HepG2 (cell line): Measurements from ENCODE around the gene FBXL2. TPM values are rescaled to one million over a fixed set of nuclear protein-coding genes. Genes with fewer than 3 reads are reported as not detected.

ENCODE experiments used
- ATAC-seq: fragments of 200-7000 bp; cut with Tn5 transposase; 3 replicates; pipeline ENCODE4 v1.9.1; 2020; ENCODE audit warnings: mild to moderate bottlenecking, moderate library complexity
- BruUV-seq: library from RNA; stranded (reverse); fragments of 400-500 nt; replicated peaks from 2 replicates; lab custom pipeline; 2021; lab: Mats Ljungman, UMichigan
- CTCF ChIA-PET: fragments of 300-600 bp; formaldehyde crosslinking; extraction: SDS; loops from one replicate; lab custom pipeline; 2021; ENCODE audit warnings: low total read pairs, inconsistent platforms, low intra/inter-chr PET ratio; lab: Yijun Ruan, JAX
- POLR2A ChIA-PET: fragments of 350-600 bp; sonication (Branson Sonifier 250); formaldehyde crosslinking; loops from one replicate; lab custom pipeline; 2020; ENCODE audit warnings: antibody characterized with exemption, inconsistent platforms; lab: Yijun Ruan, JAX
- DNase-seq: peaks from one replicate; pipeline ENCODE4 v3.0.0-alpha.2; 2015; ENCODE audit warnings: low spot score
- FAIRE-seq: peaks from 3 replicates; lab custom pipeline; 2011; peaks lifted over from hg19 to GRCh38; lab: Jason Lieb, UNC
- H2AFZ ChIP-seq: one replicate; pipeline ENCODE4 v1.6.1; 2011; ENCODE audit warnings: low read length, inconsistent platforms
- H3K27ac ChIP-seq: fragments of 300-600 bp; 3 replicates; pipeline ENCODE4 v1.8.0; 2011; ENCODE audit warnings: mixed run types, mild to moderate bottlenecking, mixed read lengths, low read length, inconsistent platforms; ENCODE audit not compliant: insufficient read depth; ENCODE audit errors: extremely low read length
- H3K27me3 ChIP-seq, 2 experiments: fragments of 200-600 bp in 1 of 2; 2 replicates in 1 of 2; 3 replicates in 1 of 2; pipeline versions ENCODE4 v1.6.0 to v1.8.0; 2011; ENCODE audit warnings: low read length in 2 of 2, mild to moderate bottlenecking in 2 of 2, moderate library complexity in 2 of 2, inconsistent platforms in 1 of 2; ENCODE audit not compliant: insufficient read depth in 2 of 2, control insufficient read depth in 1 of 2
- H3K36me3 ChIP-seq, 2 experiments: fragments of 200-600 bp in 1 of 2; replicated peaks in 1 of 2; 2 replicates in 1 of 2; 3 replicates in 1 of 2; pipeline versions ENCODE4 v1.5.1 to v1.8.0; 2011; ENCODE audit warnings: low read length in 2 of 2, inconsistent platforms in 1 of 2; ENCODE audit not compliant: insufficient read depth in 2 of 2, control insufficient read depth in 1 of 2
- H3K4me1 ChIP-seq: 2 replicates; pipeline ENCODE4 v1.5.1; 2012; ENCODE audit warnings: low read length, inconsistent platforms; ENCODE audit not compliant: insufficient read depth
- H3K4me2 ChIP-seq: 2 replicates; pipeline ENCODE4 v1.6.0; 2011; ENCODE audit warnings: low read depth, low read length, inconsistent platforms
- H3K4me3 ChIP-seq, 3 experiments: fragments of 200-600 bp in 1 of 3; sonication (generic), shearing (Covaris generic) in 1 of 3; replicated peaks in 1 of 3; 2 replicates each; pipeline ENCODE4 v1.5.1; 2011 to 2016; ENCODE audit warnings: low read length in 3 of 3, inconsistent platforms in 2 of 3, low read depth in 2 of 3, mild to moderate bottlenecking in 2 of 3, control low read depth in 1 of 3, mixed read lengths in 1 of 3; ENCODE audit not compliant: insufficient read depth in 1 of 3
- H3K79me2 ChIP-seq: one replicate; pipeline ENCODE4 v1.6.1; 2011; ENCODE audit warnings: low read length, inconsistent platforms; ENCODE audit not compliant: insufficient read depth
- H3K9ac ChIP-seq: 2 replicates; pipeline ENCODE4 v1.6.0; 2011; ENCODE audit warnings: mild to moderate bottlenecking, low read depth, low read length, inconsistent platforms; ENCODE audit not compliant: insufficient read depth
- H3K9me3 ChIP-seq: 2 replicates; pipeline ENCODE4 v1.5.1; 2012; ENCODE audit warnings: mild to moderate bottlenecking, low read length
- H4K20me1 ChIP-seq: 2 replicates; pipeline ENCODE4 v1.6.0; 2011; ENCODE audit warnings: inconsistent platforms, mild to moderate bottlenecking, low read length, moderate library complexity; ENCODE audit not compliant: insufficient read depth
- CC2D1A ChIP-seq: sonication (generic); formaldehyde crosslinking; IDR thresholded peaks from 2 replicates; pipeline ENCODE4 v1.8.1; 2023; ENCODE audit warnings: mild to moderate bottlenecking, missing genetic modification reagents
- EHMT2 ChIP-seq: fragments of 200-600 bp; sonication (generic); IDR thresholded peaks from 2 replicates; pipeline ENCODE4 v1.7.0; 2017; ENCODE audit warnings: antibody characterized with exemption, low read depth, low read length, borderline replicate concordance
- EP300 ChIP-seq, 3 experiments: sonication (generic) in 1 of 3; formaldehyde crosslinking in 1 of 3; IDR thresholded peaks; 2 replicates each; pipeline versions ENCODE4 v1.5.1 to v1.6.1; 2011 to 2020; ENCODE audit warnings: low read depth in 2 of 3, low read length in 2 of 3, borderline replicate concordance in 1 of 3, improper control_type of control experiment in 1 of 3, mild to moderate bottlenecking in 1 of 3, missing genetic modification reagents in 1 of 3, moderate library complexity in 1 of 3
- MAF1 ChIP-seq: sonication (generic); formaldehyde crosslinking; IDR thresholded peaks from 2 replicates; pipeline ENCODE4 v1.5.0; 2020; ENCODE audit warnings: missing genetic modification reagents, borderline replicate concordance
- NONO ChIP-seq, 2 experiments: fragments of 450-650 bp in 1 of 2; sonication (generic) in 1 of 2; formaldehyde crosslinking in 1 of 2; IDR thresholded peaks in 1 of 2; conservative IDR thresholded peaks in 1 of 2; 2 replicates each; pipeline versions ENCODE4 v1.6.1 to v1.8.0; 2017 to 2022; ENCODE audit warnings: mild to moderate bottlenecking in 1 of 2, missing genetic modification reagents in 1 of 2, moderate library complexity in 1 of 2
- SMARCC2 ChIP-seq: fragments of 450-650 bp; IDR thresholded peaks from 2 replicates; pipeline ENCODE4 v1.6.1; 2017; ENCODE audit warnings: antibody characterized with exemption, mild to moderate bottlenecking
- TP53 ChIP-seq: sonication (generic); formaldehyde crosslinking; conservative IDR thresholded peaks from 2 replicates; pipeline ENCODE4 v1.4.0; 2020; ENCODE audit warnings: missing genetic modification reagents
- ZNF232 ChIP-seq: sonication (generic); formaldehyde crosslinking; IDR thresholded peaks from 2 replicates; pipeline ENCODE4 v1.4.0; 2020; ENCODE audit warnings: missing genetic modification reagents, borderline replicate concordance
- ZNF572 ChIP-seq: sonication (generic); formaldehyde crosslinking; IDR thresholded peaks from 2 replicates; pipeline ENCODE4 v1.5.1; 2020; ENCODE audit warnings: mild to moderate bottlenecking, missing genetic modification reagents
- ZNF598 ChIP-seq: sonication (generic); formaldehyde crosslinking; IDR thresholded peaks from 2 replicates; pipeline ENCODE4 v1.5.1; 2020; ENCODE audit warnings: mild to moderate bottlenecking, missing genetic modification reagents, borderline replicate concordance
- ZNF616 ChIP-seq: sonication (generic); formaldehyde crosslinking; IDR thresholded peaks from 2 replicates; pipeline ENCODE4 v1.5.0; 2020; ENCODE audit warnings: low read depth, mild to moderate bottlenecking, missing genetic modification reagents
- WGBS: methylation state at CpG from one replicate; pipeline ENCODE4 v1.1.6; 2017; ENCODE audit warnings: low lambda C conversion rate; 5-methylcytosine and 5-hydroxymethylcytosine counted together
- in situ Hi-C: cut with HindIII; loops from 2 replicates; pipeline ENCODE4 v1.10.0; 2017; ENCODE audit warnings: low pct_unique_long_range_greater_than_20kb; ENCODE audit not compliant: extremely low pct_ligation_motif_present
- intact Hi-C: fragments of 100-400 bp; cut with micrococcal nuclease; formaldehyde crosslinking; loops from one replicate; pipeline ENCODE4 v1.10.0; 2022; ENCODE audit not compliant: unreplicated experiment
- polyA plus RNA-seq, 8 experiments: library from polyadenylated mRNA; depleted of rRNA in 3 of 8; stranded (reverse) in 7 of 8; unstranded in 1 of 8; fragments of >200 nt; fragmentation: Illumina TruSeq in 4 of 8; extraction: Trizol in 4 of 8; gene quantifications; 2 replicates each; pipeline versions ENCODE4 v1.2.1 to v1.2.3, GENCODE V29; 2011 to 2016; ENCODE audit warnings: low read depth in 4 of 8, missing spikeins in 1 of 8, mixed read lengths in 1 of 8; ENCODE audit not compliant: insufficient read depth in 1 of 8
- total RNA-seq, 5 experiments: library from RNA; depleted of rRNA; stranded (reverse); fragments of >200 nt; fragmentation: Illumina TruSeq; extraction: Trizol; gene quantifications; 2 replicates each; pipeline ENCODE4 v1.2.3, GENCODE V29; 2016; ENCODE audit warnings: low read depth in 1 of 5
- TF ChIP-seq, protein P1 (sequence below): IDR thresholded peaks from 2 replicates; pipeline ENCODE4 v1.6.1; 2016; ENCODE audit warnings: low read depth
- TF ChIP-seq, protein P2 (sequence below): sonication (generic); formaldehyde crosslinking; IDR thresholded peaks from 2 replicates; pipeline ENCODE4 v1.5.0; 2020; ENCODE audit warnings: missing genetic modification reagents, mild to moderate bottlenecking, borderline replicate concordance
- TF ChIP-seq, protein P3 (sequence below): sonication (generic); formaldehyde crosslinking; IDR thresholded peaks from 2 replicates; pipeline ENCODE4 v1.9.0; 2021; ENCODE audit warnings: missing genetic modification reagents, mild to moderate bottlenecking, borderline replicate concordance
- TF ChIP-seq, protein P4 (sequence below): sonication (generic); formaldehyde crosslinking; IDR thresholded peaks from 2 replicates; pipeline ENCODE4 v1.5.1; 2020; ENCODE audit warnings: mild to moderate bottlenecking, missing genetic modification reagents, moderate library complexity

The FBXL2 gene
- total and polyA plus RNA-seq, 2 of the 13 experiments (the other 11 are each of a cell fraction or from before 2014, with no cell fraction given) = 1.8 to 5.0 TPM

DNA sequence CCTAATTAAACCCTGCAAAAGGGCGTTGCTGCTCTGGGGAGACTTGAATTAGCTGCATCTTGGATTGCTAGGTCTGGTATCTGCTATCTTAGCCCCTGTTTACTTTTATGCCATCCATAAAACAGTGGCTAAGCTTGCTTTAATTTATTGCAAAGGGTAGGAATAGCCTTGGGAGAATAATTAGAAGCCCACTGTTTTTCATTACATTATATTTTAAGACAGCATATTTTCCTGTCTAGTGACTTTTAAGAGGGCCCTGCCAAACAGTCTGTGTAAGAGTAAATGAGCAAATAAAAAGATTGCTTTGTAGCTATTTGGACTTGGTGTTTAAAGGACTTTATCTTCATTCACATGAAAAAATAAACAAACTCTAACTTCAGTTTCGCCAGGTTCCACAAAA lies 41.2 kb upstream of the FBXL2 start:
- no peaks in the 10 kb centered on the region; a peak in 1 of 5 replicates for H3K27me3 ChIP-seq
- no peak overlapping the region for H3K27ac ChIP-seq
- ChIA-PET CTCF (no interaction called here), POLR2A (no interaction called here)
- H3K4me1 ChIP-seq = peaks cover 7% of the 10 kb centered on the region; the same call in 1 of the 2 replicates
- H4K20me1 ChIP-seq = no peaks in the 10 kb centered on the region
- in situ Hi-C loops (no loop called here), intact Hi-C loops (no loop called here)
- BruUV-seq = no TSS peak
- no peaks in the 10 kb centered on the region for H3K36me3 ChIP-seq
- H3K9ac ChIP-seq = no peak overlapping the region
- WGBS = 10% methylated on average over 2 of the region's 2 CpGs
- no peak overlapping the region for H2AFZ ChIP-seq
- no peak for DNase-seq
- no peak overlapping the region for H3K4me3 ChIP-seq
- no peak overlapping the region for H3K4me2 ChIP-seq
- FAIRE-seq = no peak
- H3K9me3 ChIP-seq = no peaks in the 10 kb centered on the region
- ATAC-seq = no peak
- no peaks in the 10 kb centered on the region for H3K79me2 ChIP-seq
- TF ChIP-seq, protein P1, sequence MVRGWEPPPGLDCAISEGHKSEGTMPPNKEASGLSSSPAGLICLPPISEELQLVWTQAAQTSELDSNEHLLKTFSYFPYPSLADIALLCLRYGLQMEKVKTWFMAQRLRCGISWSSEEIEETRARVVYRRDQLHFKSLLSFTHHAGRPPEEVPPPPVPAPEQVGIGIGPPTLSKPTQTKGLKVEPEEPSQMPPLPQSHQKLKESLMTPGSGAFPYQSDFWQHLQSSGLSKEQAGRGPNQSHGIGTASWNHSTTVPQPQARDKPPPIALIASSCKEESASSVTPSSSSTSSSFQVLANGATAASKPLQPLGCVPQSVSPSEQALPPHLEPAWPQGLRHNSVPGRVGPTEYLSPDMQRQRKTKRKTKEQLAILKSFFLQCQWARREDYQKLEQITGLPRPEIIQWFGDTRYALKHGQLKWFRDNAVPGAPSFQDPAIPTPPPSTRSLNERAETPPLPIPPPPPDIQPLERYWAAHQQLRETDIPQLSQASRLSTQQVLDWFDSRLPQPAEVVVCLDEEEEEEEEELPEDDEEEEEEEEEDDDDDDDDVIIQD (CRISPR knock-in tag) = no peak
- no peak for TF ChIP-seq TP53 (CRISPR knock-in tag)
- no peak for TF ChIP-seq CC2D1A
- no peak for TF ChIP-seq EP300 (IDR thresholded peaks at IDR 0.05; ENCODE audit: low read depth in 2 of 2, low read length in 2 of 2)
- no peak for TF ChIP-seq EP300 (CRISPR knock-in tag; IDR thresholded peaks at IDR 0.05; ENCODE audit: borderline replicate concordance)
- no peak for TF ChIP-seq ZNF572 (CRISPR knock-in tag)
- TF ChIP-seq, protein P2, sequence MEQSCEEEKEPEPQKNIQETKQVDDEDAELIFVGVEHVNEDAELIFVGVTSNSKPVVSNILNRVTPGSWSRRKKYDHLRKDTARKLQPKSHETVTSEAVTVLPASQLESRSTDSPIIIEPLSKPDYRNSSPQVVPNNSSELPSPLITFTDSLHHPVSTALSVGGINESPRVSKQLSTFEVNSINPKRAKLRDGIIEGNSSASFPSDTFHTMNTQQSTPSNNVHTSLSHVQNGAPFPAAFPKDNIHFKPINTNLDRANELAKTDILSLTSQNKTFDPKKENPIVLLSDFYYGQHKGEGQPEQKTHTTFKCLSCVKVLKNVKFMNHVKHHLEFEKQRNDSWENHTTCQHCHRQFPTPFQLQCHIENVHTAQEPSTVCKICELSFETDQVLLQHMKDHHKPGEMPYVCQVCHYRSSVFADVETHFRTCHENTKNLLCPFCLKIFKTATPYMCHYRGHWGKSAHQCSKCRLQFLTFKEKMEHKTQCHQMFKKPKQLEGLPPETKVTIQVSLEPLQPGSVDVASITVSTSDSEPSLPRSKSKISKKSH (CRISPR knock-in tag) = no peak
- TF ChIP-seq, protein P3, sequence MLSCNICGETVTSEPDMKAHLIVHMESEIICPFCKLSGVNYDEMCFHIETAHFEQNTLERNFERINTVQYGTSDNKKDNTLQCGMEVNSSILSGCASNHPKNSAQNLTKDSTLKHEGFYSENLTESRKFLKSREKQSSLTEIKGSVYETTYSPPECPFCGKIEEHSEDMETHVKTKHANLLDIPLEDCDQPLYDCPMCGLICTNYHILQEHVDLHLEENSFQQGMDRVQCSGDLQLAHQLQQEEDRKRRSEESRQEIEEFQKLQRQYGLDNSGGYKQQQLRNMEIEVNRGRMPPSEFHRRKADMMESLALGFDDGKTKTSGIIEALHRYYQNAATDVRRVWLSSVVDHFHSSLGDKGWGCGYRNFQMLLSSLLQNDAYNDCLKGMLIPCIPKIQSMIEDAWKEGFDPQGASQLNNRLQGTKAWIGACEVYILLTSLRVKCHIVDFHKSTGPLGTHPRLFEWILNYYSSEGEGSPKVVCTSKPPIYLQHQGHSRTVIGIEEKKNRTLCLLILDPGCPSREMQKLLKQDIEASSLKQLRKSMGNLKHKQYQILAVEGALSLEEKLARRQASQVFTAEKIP = no peak
- no peak for TF ChIP-seq ZNF598 (CRISPR knock-in tag)
- no peak for TF ChIP-seq EHMT2
- TF ChIP-seq, protein P4, sequence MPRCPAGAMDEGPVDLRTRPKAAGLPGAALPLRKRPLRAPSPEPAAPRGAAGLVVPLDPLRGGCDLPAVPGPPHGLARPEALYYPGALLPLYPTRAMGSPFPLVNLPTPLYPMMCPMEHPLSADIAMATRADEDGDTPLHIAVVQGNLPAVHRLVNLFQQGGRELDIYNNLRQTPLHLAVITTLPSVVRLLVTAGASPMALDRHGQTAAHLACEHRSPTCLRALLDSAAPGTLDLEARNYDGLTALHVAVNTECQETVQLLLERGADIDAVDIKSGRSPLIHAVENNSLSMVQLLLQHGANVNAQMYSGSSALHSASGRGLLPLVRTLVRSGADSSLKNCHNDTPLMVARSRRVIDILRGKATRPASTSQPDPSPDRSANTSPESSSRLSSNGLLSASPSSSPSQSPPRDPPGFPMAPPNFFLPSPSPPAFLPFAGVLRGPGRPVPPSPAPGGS (CRISPR knock-in tag) = no peak
- TF ChIP-seq MAF1 = no peak
- no peak for TF ChIP-seq ZNF232 (CRISPR knock-in tag)
- no peak for TF ChIP-seq NONO (IDR thresholded peaks at IDR 0.05)
- TF ChIP-seq NONO (CRISPR knock-in tag; conservative IDR thresholded peaks at IDR 0.05) = no peak
- TF ChIP-seq SMARCC2 = no peak
- no peak for TF ChIP-seq ZNF616 (CRISPR knock-in tag)
- TF ChIP-seq, all 625 proteins: peak for 0
